Suprapubic skin (tissue), 4 donors: ENCODE results near the gene CENPN. TPM values are rescaled to one million over a fixed set of nuclear protein-coding genes. Genes with fewer than 3 reads are reported as not detected.

ENCODE experiments used
- DNase-seq, 2 donors: peaks; one replicate each; pipeline ENCODE4 v3.0.0-alpha.2; 2019; ENCODE audit warnings: low spot score in 2 of 2
- H3K27ac ChIP-seq: fragments of 200-600 bp; sonication (generic); one replicate; pipeline ENCODE4 v1.5.1; 2019
- H3K27me3 ChIP-seq: fragments of 200-600 bp; sonication (generic); one replicate; pipeline ENCODE4 v1.5.1; 2019
- H3K36me3 ChIP-seq: fragments of 200-600 bp; sonication (generic); one replicate; pipeline ENCODE4 v1.5.1; 2019
- H3K4me1 ChIP-seq: fragments of 200-600 bp; sonication (generic); one replicate; pipeline ENCODE4 v1.5.1; 2019
- H3K4me3 ChIP-seq: fragments of 200-600 bp; sonication (generic); one replicate; pipeline ENCODE4 v1.5.1; 2019; ENCODE audit warnings: mild to moderate bottlenecking
- H3K9me3 ChIP-seq: fragments of 200-600 bp; sonication (generic); one replicate; pipeline ENCODE4 v1.5.1; 2019
- EP300 ChIP-seq: sonication (generic); formaldehyde crosslinking; IDR thresholded peaks from one replicate; pipeline ENCODE4 v1.6.1; 2017; ENCODE audit warnings: antibody characterized with exemption
- POLR2A ChIP-seq, 2 donors: fragments of 450-650 bp; IDR thresholded peaks; one replicate each; pipeline ENCODE4 v1.6.1; 2017; ENCODE audit warnings: antibody characterized with exemption in 2 of 2, mild to moderate bottlenecking in 2 of 2, moderate library complexity in 2 of 2
- POLR2AphosphoS5 ChIP-seq, 3 donors: sonication (generic); formaldehyde crosslinking; IDR thresholded peaks; one replicate each; pipeline ENCODE4 v1.6.1; 2017; ENCODE audit warnings: antibody characterized with exemption in 3 of 3
- whole genome bisulfite sequencing: methylation state at CpG from one replicate; pipeline ENCODE4 v1.1.5; 2018; 5-methylcytosine and 5-hydroxymethylcytosine counted together
- total RNA-seq, 4 donors: library from RNA; depleted of rRNA; stranded (reverse); fragments of >200 nt; gene quantifications; one replicate each; pipeline ENCODE4 v1.1.0, GENCODE V29; 2016
- TF ChIP-seq, protein P1 (sequence below), 2 donors: fragments of 200-600 bp in 1 of 2; fragments of 450-650 bp in 1 of 2; sonication (generic) in 1 of 2; IDR thresholded peaks; one replicate each; pipeline ENCODE4 v1.5.1; 2016 to 2019; ENCODE audit warnings: antibody characterized with exemption in 2 of 2, mild to moderate bottlenecking in 1 of 2, moderate library complexity in 1 of 2

Gene CENPN
- 1 to 10 TPM; 2.5 to 7.6 (median 5.5) TPM for total RNA-seq

DNA sequence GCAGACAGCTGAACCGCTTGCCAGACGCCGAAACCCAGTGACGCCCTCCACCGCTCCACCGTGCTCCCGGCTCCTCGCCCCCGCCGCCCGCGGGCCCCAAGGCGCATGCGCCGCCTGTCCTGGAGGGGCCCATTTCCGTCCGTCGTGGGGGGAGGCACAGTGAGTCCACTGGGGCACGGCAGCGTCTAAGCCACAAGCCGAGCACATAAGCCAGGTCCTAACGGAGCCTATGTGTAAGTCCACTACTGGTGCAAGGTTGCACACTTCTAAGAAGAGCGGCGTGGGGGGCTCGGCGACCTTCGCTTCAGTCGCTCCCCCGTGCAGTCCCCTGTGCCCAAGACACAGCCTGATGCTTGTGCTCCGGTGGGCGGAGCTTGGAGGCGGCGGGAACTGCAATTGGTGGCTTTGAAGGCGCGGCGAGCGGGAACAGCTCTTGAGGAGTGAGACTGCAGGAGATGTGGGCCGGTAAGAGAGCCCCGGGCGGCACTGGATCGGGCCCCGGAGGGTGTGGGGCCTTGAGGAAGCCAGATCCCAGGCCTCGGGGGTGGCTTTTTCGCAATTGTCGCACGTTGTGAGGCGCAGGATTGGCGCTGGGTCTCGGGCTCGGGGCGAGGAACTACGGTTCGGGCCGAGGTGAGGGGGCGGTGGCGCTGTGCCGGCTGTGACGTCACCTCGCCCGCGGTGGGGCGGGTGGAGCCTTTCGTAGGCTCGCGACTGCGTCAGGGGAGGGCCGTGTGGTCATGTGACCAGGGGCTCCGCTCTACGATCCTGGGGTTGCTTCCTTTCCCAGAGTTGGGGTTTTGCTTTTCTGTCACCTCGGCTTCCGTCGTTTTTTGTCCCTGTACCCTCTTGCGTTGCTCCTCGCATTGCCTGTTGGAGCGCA, at the start of gene CENPN, which contains the start of gene CMC2:
Gene CENPN, plus strand, starts transcription at position 402 of the 883 bp plus-strand sequence. CDS start 4,726 bp downstream, outside the sequence.
Gene CMC2, minus strand, starts transcription at position 73 of the 883 bp plus-strand sequence. CDS start 9,491 bp downstream, outside the sequence.
- TF ChIP-seq EP300 (no peak), POLR2AphosphoS5 (IDR thresholded peaks at IDR 0.05) (peak in 2 of 3 donors; percentile 61 to 92), POLR2A (IDR thresholded peaks at IDR 0.05) (peak; percentile 56 to 75)
- TF ChIP-seq, protein P1, sequence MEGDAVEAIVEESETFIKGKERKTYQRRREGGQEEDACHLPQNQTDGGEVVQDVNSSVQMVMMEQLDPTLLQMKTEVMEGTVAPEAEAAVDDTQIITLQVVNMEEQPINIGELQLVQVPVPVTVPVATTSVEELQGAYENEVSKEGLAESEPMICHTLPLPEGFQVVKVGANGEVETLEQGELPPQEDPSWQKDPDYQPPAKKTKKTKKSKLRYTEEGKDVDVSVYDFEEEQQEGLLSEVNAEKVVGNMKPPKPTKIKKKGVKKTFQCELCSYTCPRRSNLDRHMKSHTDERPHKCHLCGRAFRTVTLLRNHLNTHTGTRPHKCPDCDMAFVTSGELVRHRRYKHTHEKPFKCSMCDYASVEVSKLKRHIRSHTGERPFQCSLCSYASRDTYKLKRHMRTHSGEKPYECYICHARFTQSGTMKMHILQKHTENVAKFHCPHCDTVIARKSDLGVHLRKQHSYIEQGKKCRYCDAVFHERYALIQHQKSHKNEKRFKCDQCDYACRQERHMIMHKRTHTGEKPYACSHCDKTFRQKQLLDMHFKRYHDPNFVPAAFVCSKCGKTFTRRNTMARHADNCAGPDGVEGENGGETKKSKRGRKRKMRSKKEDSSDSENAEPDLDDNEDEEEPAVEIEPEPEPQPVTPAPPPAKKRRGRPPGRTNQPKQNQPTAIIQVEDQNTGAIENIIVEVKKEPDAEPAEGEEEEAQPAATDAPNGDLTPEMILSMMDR (IDR thresholded peaks at IDR 0.05) = no peak
- H3K27me3 ChIP-seq = no peaks in the 10 kb centered on the region
- no peaks in the 10 kb centered on the region for H3K9me3 ChIP-seq
- peak within 1 kb of the TSS; percentile 99 for H3K27ac ChIP-seq
- WGBS = 0% methylated on average over 23 of the region's 75 CpGs
- H3K36me3 ChIP-seq = no peaks in the 10 kb centered on the region
- H3K4me1 ChIP-seq = peaks cover 26% of the 10 kb centered on the region
- peak within 1 kb of the TSS; percentile 94 for H3K4me3 ChIP-seq
- DNase-seq = peak; percentile 99 to 100

- DNase-seq = no peak
- no peak overlapping the region for H3K27ac ChIP-seq
Measured at GRCh38 chr16:80958284-80958683, 48.7 kb upstream of the CENPN start.

DNA sequence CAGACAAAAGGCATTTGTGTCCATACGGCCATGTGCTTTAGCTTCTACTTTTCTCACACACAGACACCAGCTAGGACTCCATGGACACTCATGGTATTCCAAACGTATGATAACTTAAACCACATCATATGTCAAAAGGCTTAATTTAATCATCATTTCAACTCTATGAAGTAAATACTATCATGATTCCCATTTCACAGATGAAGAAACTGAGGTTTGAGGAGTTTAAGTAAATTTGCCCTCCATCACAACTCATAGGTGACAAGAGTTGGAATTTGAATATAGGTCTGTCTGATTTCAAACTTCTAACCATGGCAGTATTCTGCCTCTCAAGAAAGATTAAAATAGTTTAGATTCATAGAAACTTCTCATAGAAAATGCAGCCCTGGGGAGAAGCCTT, 44.1 kb upstream of the CENPN start:
- no peak for DNase-seq
- TF ChIP-seq, protein P1 (IDR thresholded peaks at IDR 0.05) = no peak
- TF ChIP-seq POLR2A (IDR thresholded peaks at IDR 0.05) = no peak
- WGBS = 84% methylated on average over 2 of the region's 2 CpGs

More at GRCh38 chr16:80958284-80958683, 48.7 kb upstream of the CENPN start:
- no peaks in the 10 kb centered on the region for H3K27me3 ChIP-seq
- H3K36me3 ChIP-seq = no peaks in the 10 kb centered on the region
- H3K4me3 ChIP-seq = no peak overlapping the region
- peaks cover 38% of the 10 kb centered on the region for H3K9me3 ChIP-seq
- no peaks in the 10 kb centered on the region for H3K4me1 ChIP-seq
- TF ChIP-seq, protein P1 (IDR thresholded peaks at IDR 0.05) = no peak
- TF ChIP-seq POLR2A (IDR thresholded peaks at IDR 0.05) (no peak), POLR2AphosphoS5 (IDR thresholded peaks at IDR 0.05) (no peak), EP300 (no peak)

GRCh38 chr16:80964351-80964750, 42.7 kb upstream of the CENPN start:
- Histone ChIP-seq H3K36me3 (no peaks in the 10 kb centered on the region), H3K27ac (no peak overlapping the region), H3K4me1 (no peaks in the 10 kb centered on the region), H3K27me3 (no peaks in the 10 kb centered on the region), H3K9me3 (peaks cover 13% of the 10 kb centered on the region), H3K4me3 (no peak overlapping the region)
- 48% methylated on average over 2 of the region's 2 CpGs for WGBS
- no peak for DNase-seq
- TF ChIP-seq POLR2AphosphoS5 (IDR thresholded peaks at IDR 0.05) = no peak
- TF ChIP-seq POLR2A (IDR thresholded peaks at IDR 0.05) = no peak
- no peak for TF ChIP-seq EP300

More for the DNA sequence above, 44.1 kb upstream of the CENPN start:
- Histone ChIP-seq H3K27me3 (no peaks in the 10 kb centered on the region), H3K4me3 (no peak overlapping the region), H3K36me3 (no peaks in the 10 kb centered on the region), H3K4me1 (no peaks in the 10 kb centered on the region), H3K27ac (no peak overlapping the region), H3K9me3 (peaks cover 27% of the 10 kb centered on the region)

DNA sequence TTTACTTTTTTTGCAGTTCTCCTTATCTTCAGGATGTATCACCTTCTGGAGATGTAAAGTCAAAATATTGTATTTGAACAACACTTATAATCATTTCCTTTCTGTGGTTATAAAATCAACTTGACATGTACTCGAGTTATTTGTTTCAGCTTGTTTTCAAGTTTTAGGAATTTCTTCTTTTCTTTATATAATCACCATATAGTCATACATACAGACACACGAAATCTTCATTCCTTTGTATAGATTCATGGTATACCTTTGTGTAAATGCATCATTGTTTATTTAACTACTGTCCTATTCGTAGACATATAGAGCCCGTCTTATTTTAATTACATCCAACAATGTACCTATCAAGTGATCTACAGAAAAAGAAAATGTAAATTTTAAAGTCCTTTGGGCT, 40.4 kb upstream of the CENPN start:
- 89% methylated on average over 4 of the region's 4 CpGs for whole genome bisulfite sequencing
- no peaks in the 10 kb centered on the region for H3K9me3 ChIP-seq
- no peak for DNase-seq
- H3K4me1 ChIP-seq = no peaks in the 10 kb centered on the region
- no peak overlapping the region for H3K27ac ChIP-seq
- H3K36me3 ChIP-seq = no peaks in the 10 kb centered on the region
- TF ChIP-seq, protein P1 (IDR thresholded peaks at IDR 0.05) = no peak
- TF ChIP-seq EP300 = no peak
- TF ChIP-seq POLR2A (IDR thresholded peaks at IDR 0.05) = no peak
- no peak for TF ChIP-seq POLR2AphosphoS5 (IDR thresholded peaks at IDR 0.05)
- H3K4me3 ChIP-seq = no peak overlapping the region
- H3K27me3 ChIP-seq = no peaks in the 10 kb centered on the region
